GM12891 (cell line): ENCODE measurements around the gene ARIH2.
"Not testable (repeated sequence)": the region's sequence is repeated elsewhere in the genome, so short reads cannot be mapped to it uniquely, and the experiment has no call there.

Experiments
- PAX5 ChIP-seq: IDR thresholded peaks from 2 replicates; pipeline ENCODE4 v1.6.1; 2011; ENCODE audit warnings: low read length, moderate library complexity, mild to moderate bottlenecking; ENCODE audit not compliant: insufficient read depth, severe bottlenecking
- POLR2A ChIP-seq: IDR thresholded peaks from 2 replicates; pipeline ENCODE4 v1.6.1; 2011; ENCODE audit warnings: low read depth, low read length, control low read depth
- POLR2AphosphoS5 ChIP-seq: IDR thresholded peaks from 2 replicates; pipeline ENCODE4 v1.6.1; 2011; ENCODE audit warnings: low read depth, low read length, control low read depth
- POU2F2 ChIP-seq: IDR thresholded peaks from 2 replicates; pipeline ENCODE4 v1.6.1; 2011; ENCODE audit warnings: low read depth, mild to moderate bottlenecking, control low read depth, low read length, moderate library complexity
- SPI1 ChIP-seq: IDR thresholded peaks from 2 replicates; pipeline ENCODE4 v1.6.1; 2011; ENCODE audit warnings: low read depth, low read length, control low read depth
- TAF1 ChIP-seq: IDR thresholded peaks from 2 replicates; pipeline ENCODE4 v1.6.1; 2011; ENCODE audit warnings: low read depth, low read length, control low read depth

DNA sequence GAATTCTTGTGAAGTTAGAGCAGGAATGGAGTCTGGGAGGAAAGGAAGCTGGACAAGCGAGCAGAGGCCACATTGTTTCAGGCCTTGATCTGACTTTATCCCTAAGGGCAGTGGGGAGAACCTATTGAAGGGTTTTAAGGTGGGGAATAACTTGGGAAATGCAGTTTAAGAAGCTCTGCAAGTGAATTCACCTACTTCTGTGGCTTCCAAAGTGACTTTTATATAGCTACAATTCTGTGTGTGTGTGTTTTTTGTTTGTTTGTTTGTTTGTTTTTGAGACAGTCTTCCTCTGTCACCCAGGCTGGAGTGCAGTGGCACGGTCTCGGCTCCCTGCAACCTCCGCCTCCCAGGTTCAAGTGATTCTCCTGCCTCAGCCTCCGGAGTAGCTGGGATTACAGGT lies 90.0 kb downstream of the ARIH2 start:
- TF ChIP-seq POLR2A, POLR2AphosphoS5, POU2F2, SPI1, TAF1, PAX5: not testable (repeated sequence)
